KMS-11 (cell line): ENCODE results near the gene IQUB.

Source experiments
- H2AFZ ChIP-seq: fragments of 200-600 bp; sonication (generic); 2 replicates; pipeline ENCODE4 v1.6.1; 2016; ENCODE audit warnings: antibody characterized with exemption, mixed run types, low read depth
- H3K27ac ChIP-seq: fragments of 200-600 bp; sonication (generic); 2 replicates; pipeline ENCODE4 v1.6.1; 2016; ENCODE audit warnings: mild to moderate bottlenecking, mixed run types
- H3K27me3 ChIP-seq: fragments of 200-600 bp; sonication (generic); 2 replicates; pipeline ENCODE4 v1.6.1; 2017; ENCODE audit warnings: mild to moderate bottlenecking, low read depth, mixed run types, moderate library complexity; ENCODE audit not compliant: insufficient read depth
- H3K36me3 ChIP-seq: fragments of 200-600 bp; sonication (generic); 2 replicates; pipeline ENCODE4 v1.6.1; 2017; ENCODE audit warnings: mild to moderate bottlenecking, mixed run types; ENCODE audit not compliant: insufficient read depth
- H3K4me1 ChIP-seq: fragments of 200-600 bp; sonication (generic); 2 replicates; pipeline ENCODE4 v1.6.1; 2016; ENCODE audit warnings: mild to moderate bottlenecking, low read depth, mixed run types; ENCODE audit not compliant: poor library complexity, severe bottlenecking
- H3K4me2 ChIP-seq: fragments of 200-600 bp; sonication (generic); 2 replicates; pipeline ENCODE4 v1.7.0; 2016; ENCODE audit warnings: mild to moderate bottlenecking, mixed run types
- H3K4me3 ChIP-seq: fragments of 200-600 bp; sonication (generic); IDR thresholded peaks from 2 replicates; pipeline ENCODE4 v1.6.1; 2017; ENCODE audit warnings: low read depth, low read length, mixed read lengths; ENCODE audit not compliant: insufficient read depth
- H3K79me2 ChIP-seq: fragments of 200-600 bp; sonication (generic); 2 replicates; pipeline ENCODE4 v1.6.1; 2016; ENCODE audit warnings: low read depth, mixed run types; ENCODE audit not compliant: insufficient read depth
- H3K9ac ChIP-seq: fragments of 200-600 bp; sonication (generic); 2 replicates; pipeline ENCODE4 v1.6.1; 2016; ENCODE audit warnings: mild to moderate bottlenecking, mixed run types
- H4K20me1 ChIP-seq: fragments of 200-600 bp; sonication (generic); 2 replicates; pipeline ENCODE4 v1.6.1; 2016; ENCODE audit warnings: mild to moderate bottlenecking, mixed run types; ENCODE audit not compliant: insufficient read depth
- TF ChIP-seq, protein P1 (sequence below): fragments of 200-600 bp; sonication (generic); conservative IDR thresholded peaks from 2 replicates; pipeline ENCODE4 v1.6.1; 2017; ENCODE audit warnings: low read depth, mild to moderate bottlenecking, antibody characterized with exemption, low read length, moderate library complexity, mixed read lengths

Gene IQUB

DNA sequence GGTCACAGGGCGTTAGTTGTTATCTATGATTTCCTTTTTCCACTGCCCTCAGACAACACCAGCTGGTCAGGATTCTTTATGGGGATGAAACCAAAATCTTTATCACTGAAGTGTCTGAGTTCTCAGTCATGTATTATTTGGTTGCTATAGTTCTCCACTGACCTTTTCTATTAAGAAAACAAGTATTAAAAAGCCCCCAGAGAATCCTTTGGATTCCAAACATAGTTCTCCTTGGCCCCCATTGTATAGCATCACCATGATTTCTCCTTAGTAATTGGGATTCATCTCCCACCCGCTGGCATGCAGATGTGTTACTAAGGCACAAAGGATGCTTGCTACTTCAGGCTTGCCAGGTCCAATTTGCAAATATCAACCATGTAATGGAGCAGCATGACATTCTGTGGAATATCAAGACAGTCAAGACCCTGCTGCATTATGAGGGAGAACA lies 94.3 kb downstream of the IQUB start:
- no peak overlapping the region for H2AFZ ChIP-seq
- no peak overlapping the region for H3K27ac ChIP-seq
- TF ChIP-seq, protein P1, sequence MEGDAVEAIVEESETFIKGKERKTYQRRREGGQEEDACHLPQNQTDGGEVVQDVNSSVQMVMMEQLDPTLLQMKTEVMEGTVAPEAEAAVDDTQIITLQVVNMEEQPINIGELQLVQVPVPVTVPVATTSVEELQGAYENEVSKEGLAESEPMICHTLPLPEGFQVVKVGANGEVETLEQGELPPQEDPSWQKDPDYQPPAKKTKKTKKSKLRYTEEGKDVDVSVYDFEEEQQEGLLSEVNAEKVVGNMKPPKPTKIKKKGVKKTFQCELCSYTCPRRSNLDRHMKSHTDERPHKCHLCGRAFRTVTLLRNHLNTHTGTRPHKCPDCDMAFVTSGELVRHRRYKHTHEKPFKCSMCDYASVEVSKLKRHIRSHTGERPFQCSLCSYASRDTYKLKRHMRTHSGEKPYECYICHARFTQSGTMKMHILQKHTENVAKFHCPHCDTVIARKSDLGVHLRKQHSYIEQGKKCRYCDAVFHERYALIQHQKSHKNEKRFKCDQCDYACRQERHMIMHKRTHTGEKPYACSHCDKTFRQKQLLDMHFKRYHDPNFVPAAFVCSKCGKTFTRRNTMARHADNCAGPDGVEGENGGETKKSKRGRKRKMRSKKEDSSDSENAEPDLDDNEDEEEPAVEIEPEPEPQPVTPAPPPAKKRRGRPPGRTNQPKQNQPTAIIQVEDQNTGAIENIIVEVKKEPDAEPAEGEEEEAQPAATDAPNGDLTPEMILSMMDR = no peak
- H3K79me2 ChIP-seq = no peaks in the 10 kb centered on the region
- H3K4me1 ChIP-seq = no peaks in the 10 kb centered on the region
- H3K4me2 ChIP-seq = no peak overlapping the region
- no peaks in the 10 kb centered on the region for H3K36me3 ChIP-seq
- H3K4me3 ChIP-seq = no peak overlapping the region
- no peak overlapping the region for H3K9ac ChIP-seq
- no peaks in the 10 kb centered on the region for H3K27me3 ChIP-seq
- H4K20me1 ChIP-seq = no peaks in the 10 kb centered on the region

DNA sequence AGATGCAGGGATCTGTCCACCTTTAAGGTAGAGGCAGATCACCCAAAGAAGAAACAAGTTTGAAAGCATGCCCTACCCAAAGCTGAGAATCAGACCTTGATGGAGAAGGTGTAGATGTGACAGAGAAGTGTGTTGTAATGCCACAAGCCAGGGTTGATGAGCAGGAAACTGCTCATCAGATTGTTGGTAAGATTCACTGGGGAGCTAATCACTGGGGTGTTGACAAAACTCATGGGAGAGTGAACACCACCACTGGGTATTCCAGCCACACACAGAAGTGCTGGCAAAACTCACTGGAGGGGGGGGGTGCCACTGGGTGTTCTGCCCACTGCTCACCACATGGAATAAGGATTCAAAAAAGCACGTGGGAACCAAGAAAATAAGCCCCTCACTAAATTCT lies 95.2 kb downstream of the IQUB start:
- TF ChIP-seq, protein P1 = no peak
- Histone ChIP-seq H3K27ac (no peak overlapping the region), H4K20me1 (no peaks in the 10 kb centered on the region), H3K36me3 (no peaks in the 10 kb centered on the region), H3K4me3 (no peak overlapping the region), H3K27me3 (no peaks in the 10 kb centered on the region), H3K4me2 (no peak overlapping the region), H3K79me2 (no peaks in the 10 kb centered on the region), H2AFZ (no peak overlapping the region), H3K9ac (no peak overlapping the region), H3K4me1 (no peaks in the 10 kb centered on the region)

DNA sequence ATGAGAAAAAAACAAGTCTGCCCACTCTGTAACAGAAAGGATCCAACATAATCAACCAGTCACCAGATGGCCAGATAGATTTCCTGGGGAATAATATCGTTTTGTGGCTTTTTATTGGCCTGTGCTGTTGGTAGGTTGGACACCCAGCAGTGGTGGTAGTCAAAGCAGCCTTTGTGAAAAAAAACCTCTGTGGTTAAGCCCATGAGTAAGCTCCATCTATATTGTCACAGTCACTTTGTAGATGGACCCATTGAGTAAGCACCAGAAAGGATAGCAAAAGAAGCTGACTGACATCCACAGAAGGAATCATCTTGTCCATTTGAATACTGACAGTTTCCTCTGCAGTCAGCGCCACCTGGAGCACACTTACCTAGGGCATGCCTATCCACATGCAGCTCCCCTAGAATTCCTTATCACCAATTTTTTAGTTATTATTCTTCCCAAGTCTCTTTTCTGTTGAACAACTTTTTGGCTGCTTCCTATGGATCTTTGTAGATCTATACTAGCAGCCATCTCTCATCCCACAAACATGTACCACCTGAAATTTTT lies 96.9 kb downstream of the IQUB start:
- H3K36me3 ChIP-seq = no peaks in the 10 kb centered on the region
- TF ChIP-seq, protein P1 = no peak
- no peak overlapping the region for H3K4me3 ChIP-seq
- H3K79me2 ChIP-seq = no peaks in the 10 kb centered on the region
- H3K4me2 ChIP-seq = no peak overlapping the region
- H3K4me1 ChIP-seq = no peaks in the 10 kb centered on the region
- H2AFZ ChIP-seq = no peak overlapping the region
- H3K9ac ChIP-seq = no peak overlapping the region
- no peaks in the 10 kb centered on the region for H3K27me3 ChIP-seq
- H3K27ac ChIP-seq = no peak overlapping the region
- no peaks in the 10 kb centered on the region for H4K20me1 ChIP-seq

DNA sequence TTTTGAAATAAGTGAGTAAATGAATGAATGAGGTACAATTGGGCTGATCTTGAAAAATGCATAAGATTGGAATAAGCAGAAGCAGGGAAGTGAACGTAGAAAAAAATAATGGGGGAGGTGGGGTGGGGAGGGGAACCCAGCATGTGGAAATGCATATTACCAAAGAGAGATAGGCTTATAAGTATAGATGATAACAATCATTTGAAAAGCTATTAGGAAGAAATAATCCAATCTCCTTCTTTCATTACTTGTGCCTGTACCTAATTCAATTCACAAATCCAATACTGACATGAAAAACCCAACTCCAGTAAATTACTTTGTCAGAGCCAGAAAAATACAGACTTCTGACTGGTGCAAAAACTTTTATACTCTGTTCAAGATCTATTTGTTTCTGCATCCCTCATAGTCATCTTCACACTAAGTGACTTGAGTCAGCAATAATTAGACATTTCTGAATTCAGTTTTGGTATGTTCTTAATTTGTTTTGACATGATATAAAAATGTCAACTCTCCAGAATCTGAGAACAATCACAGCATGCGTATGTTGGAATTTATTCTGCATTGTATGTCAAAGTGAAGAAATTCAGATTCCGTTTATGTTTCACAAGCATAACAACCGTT lies 99.2 kb downstream of the IQUB start:
- H3K9ac ChIP-seq = no peak overlapping the region
- H2AFZ ChIP-seq = no peak overlapping the region
- no peaks in the 10 kb centered on the region for H3K36me3 ChIP-seq
- H3K4me2 ChIP-seq = no peak overlapping the region
- no peaks in the 10 kb centered on the region for H3K27me3 ChIP-seq
- no peak overlapping the region for H3K27ac ChIP-seq
- H4K20me1 ChIP-seq = no peaks in the 10 kb centered on the region
- TF ChIP-seq, protein P1 = no peak
- H3K4me3 ChIP-seq = no peak overlapping the region
- H3K79me2 ChIP-seq = no peaks in the 10 kb centered on the region
- H3K4me1 ChIP-seq = no peaks in the 10 kb centered on the region
